Lung (tissue), 12 donors: ENCODE results near the gene HLCS. TPM values are rescaled to one million over a fixed set of nuclear protein-coding genes. Genes with fewer than 3 reads are reported as not detected.

Source experiments
- ATAC-seq: fragments of 200-7000 bp; cut with Tn5 transposase; one replicate; pipeline ENCODE4 v1.9.1; 2020; ENCODE audit warnings: moderate number of reproducible peaks; ENCODE audit not compliant: insufficient read depth, low FRiP score
- DNase-seq, 3 donors: peaks; one replicate each; pipeline ENCODE4 v3.0.0-alpha.2; 2013 to 2017
- H3K27ac ChIP-seq, 2 donors: one replicate each; pipeline ENCODE4 v1.5.1; 2013; ENCODE audit warnings: mild to moderate bottlenecking in 2 of 2, moderate library complexity in 2 of 2, control low read depth in 1 of 2, inconsistent platforms in 1 of 2, low read depth in 1 of 2, low read length in 1 of 2
- H3K27me3 ChIP-seq, 3 donors: one replicate each; pipeline ENCODE4 v1.5.1; 2013; ENCODE audit warnings: low read length in 2 of 3; ENCODE audit not compliant: control insufficient read depth in 3 of 3, insufficient read depth in 3 of 3
- H3K36me3 ChIP-seq, 4 donors: one replicate each; pipeline ENCODE4 v1.5.1; 2013; ENCODE audit warnings: low read length in 4 of 4, mild to moderate bottlenecking in 1 of 4, moderate library complexity in 1 of 4; ENCODE audit not compliant: control insufficient read depth in 4 of 4, insufficient read depth in 4 of 4
- H3K4me1 ChIP-seq, 5 donors: one replicate each; pipeline ENCODE4 v1.5.1; 2013; ENCODE audit warnings: low read length in 5 of 5, mild to moderate bottlenecking in 2 of 5, moderate library complexity in 1 of 5; ENCODE audit not compliant: control insufficient read depth in 5 of 5, insufficient read depth in 5 of 5
- H3K4me3 ChIP-seq: one replicate; pipeline ENCODE4 v1.5.1; 2013; ENCODE audit warnings: mild to moderate bottlenecking, control low read depth, moderate library complexity
- H3K9ac ChIP-seq, 2 donors: one replicate each; pipeline ENCODE4 v1.5.1; 2013; ENCODE audit warnings: low read length in 2 of 2, control low read depth in 1 of 2; ENCODE audit not compliant: insufficient read depth in 1 of 2
- H3K9me3 ChIP-seq, 4 donors: one replicate each; pipeline ENCODE4 v1.5.1; 2013; ENCODE audit warnings: low read length in 3 of 4, mild to moderate bottlenecking in 1 of 4, moderate library complexity in 1 of 4; ENCODE audit not compliant: control insufficient read depth in 4 of 4, insufficient read depth in 3 of 4
- WGBS, 2 donors: extraction: QIAGEN DNeasy Blood & Tissue Kit; methylation state at CpG; one replicate each; pipeline ENCODE4 v1.1.7; 2013; 5-methylcytosine and 5-hydroxymethylcytosine counted together
- polyA plus RNA-seq, 2 donors: library from polyadenylated mRNA; stranded (reverse); fragments of 200-250 nt; gene quantifications; one replicate each; pipeline ENCODE4 v1.2.1, GENCODE V29; 2013
- total RNA-seq, 2 donors: library from RNA; depleted of rRNA in 1 of 2; stranded (reverse); fragments of >200 nt in 1 of 2; gene quantifications; one replicate each; pipeline ENCODE4 v1.2.1, GENCODE V29; 2014 to 2021
- TF ChIP-seq, protein P1 (sequence below): IDR thresholded peaks from 2 replicates; pipeline ENCODE4 v1.5.1; 2012; ENCODE audit warnings: mild to moderate bottlenecking; ENCODE audit errors: control extremely low read depth, extremely low read depth
- donor health status: control.
- donor health status: control.
- donor health status: Bipolar disorder and iron deficiency.
- donor health status: healthy.
- donor health status: DM: yes; HTN: yes; CAD: no.

The HLCS gene
- total and polyA plus RNA-seq, 4 donors: 5.0 to 28.8 (median 17.5) TPM

DNA sequence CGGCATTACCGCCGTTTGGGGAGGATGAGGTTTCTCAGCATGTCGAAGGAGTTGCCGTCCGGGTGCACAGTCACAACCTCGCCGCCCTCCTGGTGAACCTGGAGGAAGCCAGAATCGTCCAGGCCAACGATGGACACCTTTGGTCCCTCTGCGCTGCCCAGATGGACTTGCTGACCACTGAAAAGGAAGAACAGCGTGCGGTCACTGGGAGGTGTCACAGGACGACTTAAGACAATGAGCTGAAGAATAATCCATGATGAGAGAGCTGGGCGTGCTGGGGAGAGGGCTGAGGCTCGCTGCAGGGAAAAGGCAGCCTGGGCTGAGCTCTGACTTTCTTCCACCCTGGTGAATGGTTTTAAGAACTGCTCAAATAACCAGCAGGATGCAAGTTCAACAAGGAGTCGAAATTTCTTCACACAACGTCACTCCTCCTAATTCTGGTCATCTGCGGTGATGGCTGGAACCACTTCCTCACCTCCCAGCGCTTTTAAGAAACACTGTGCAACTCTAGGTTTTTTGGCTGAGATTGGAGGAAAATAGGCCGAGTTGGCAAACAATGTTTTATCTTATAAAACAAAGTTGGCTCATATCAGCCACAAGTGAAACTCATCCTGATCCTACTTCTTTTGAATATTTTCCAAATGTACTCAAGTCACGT lies 212.1 kb downstream of the HLCS start:
- 92 to 94% methylated on average over 22 of the region's 22 CpGs for WGBS, 2 donors
- H3K27ac ChIP-seq: no peak overlapping the region
- H3K4me1 ChIP-seq: peaks cover 0 to 13% (median 3%) of the 10 kb centered on the region in 5 donors
- H3K9ac ChIP-seq: no peak overlapping the region
- TF ChIP-seq, protein P1, sequence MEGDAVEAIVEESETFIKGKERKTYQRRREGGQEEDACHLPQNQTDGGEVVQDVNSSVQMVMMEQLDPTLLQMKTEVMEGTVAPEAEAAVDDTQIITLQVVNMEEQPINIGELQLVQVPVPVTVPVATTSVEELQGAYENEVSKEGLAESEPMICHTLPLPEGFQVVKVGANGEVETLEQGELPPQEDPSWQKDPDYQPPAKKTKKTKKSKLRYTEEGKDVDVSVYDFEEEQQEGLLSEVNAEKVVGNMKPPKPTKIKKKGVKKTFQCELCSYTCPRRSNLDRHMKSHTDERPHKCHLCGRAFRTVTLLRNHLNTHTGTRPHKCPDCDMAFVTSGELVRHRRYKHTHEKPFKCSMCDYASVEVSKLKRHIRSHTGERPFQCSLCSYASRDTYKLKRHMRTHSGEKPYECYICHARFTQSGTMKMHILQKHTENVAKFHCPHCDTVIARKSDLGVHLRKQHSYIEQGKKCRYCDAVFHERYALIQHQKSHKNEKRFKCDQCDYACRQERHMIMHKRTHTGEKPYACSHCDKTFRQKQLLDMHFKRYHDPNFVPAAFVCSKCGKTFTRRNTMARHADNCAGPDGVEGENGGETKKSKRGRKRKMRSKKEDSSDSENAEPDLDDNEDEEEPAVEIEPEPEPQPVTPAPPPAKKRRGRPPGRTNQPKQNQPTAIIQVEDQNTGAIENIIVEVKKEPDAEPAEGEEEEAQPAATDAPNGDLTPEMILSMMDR: no peak
- H3K4me3 ChIP-seq: no peak overlapping the region
- DNase-seq (peak in 2 of 3 donors; percentile 59 to 65), ATAC-seq (no peak)
- peaks cover 0 to 8% (median 0%) of the 10 kb centered on the region in 4 donors for H3K36me3 ChIP-seq
- H3K27me3 ChIP-seq: no peaks in the 10 kb centered on the region
- peaks cover 0 to 3% (median 0%) of the 10 kb centered on the region in 4 donors for H3K9me3 ChIP-seq

DNA sequence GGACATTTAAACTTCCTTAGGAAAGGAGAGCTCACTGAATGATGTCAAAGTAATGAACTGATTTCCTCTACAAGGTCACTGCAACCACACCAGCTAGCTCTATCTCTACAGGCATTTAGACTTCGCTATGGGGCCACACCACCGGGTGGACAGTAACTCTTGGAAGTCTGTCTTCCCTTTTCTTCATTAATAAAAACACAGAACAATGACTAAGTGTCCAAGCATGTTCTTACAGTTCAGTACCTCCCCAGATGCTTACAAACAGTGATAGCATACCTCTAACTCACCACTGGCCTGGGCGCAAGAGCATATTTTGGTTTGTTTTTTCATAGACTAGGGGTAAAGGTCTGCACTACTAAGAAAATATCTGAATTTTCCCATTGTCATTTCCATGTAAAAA lies 212.9 kb downstream of the HLCS start:
- Histone ChIP-seq H3K27ac (no peak overlapping the region), H3K9me3 (peaks cover 0 to 3% (median 0%) of the 10 kb centered on the region in 4 donors), H3K4me1 (peaks cover 0 to 13% (median 3%) of the 10 kb centered on the region in 5 donors), H3K27me3 (no peaks in the 10 kb centered on the region), H3K36me3 (peaks cover 0 to 8% (median 0%) of the 10 kb centered on the region in 4 donors), H3K4me3 (no peak overlapping the region), H3K9ac (no peak overlapping the region)
- WGBS, 2 donors: 82 to 88% methylated on average over 3 of the region's 3 CpGs
- TF ChIP-seq, protein P1: no peak
- no peak for ATAC-seq
- no peak for DNase-seq

DNA sequence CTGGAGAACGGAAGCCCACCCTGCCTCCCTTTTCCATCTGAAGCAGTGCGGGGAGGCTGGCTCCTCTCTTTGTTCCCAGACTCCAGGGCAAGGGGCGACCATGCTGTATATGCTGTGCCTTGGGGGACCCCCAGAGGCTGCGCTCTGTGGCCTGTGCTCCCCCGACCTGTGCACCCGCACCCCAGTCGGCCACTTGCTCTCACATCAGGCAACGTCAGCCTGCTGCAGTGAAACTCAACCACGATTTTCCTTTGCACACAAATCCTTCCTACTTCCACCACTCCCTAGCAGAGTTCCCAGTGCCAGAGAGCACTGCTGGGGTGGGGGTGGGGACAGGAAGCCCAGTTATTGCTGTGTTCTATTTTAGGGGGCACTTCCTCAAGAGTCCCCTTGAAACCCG lies 215.1 kb downstream of the HLCS start:
- TF ChIP-seq, protein P1: no peak
- H3K27me3 ChIP-seq: peaks cover 3 to 9% (median 3%) of the 10 kb centered on the region in 3 donors
- no peak overlapping the region for H3K27ac ChIP-seq
- no peak for ATAC-seq
- H3K36me3 ChIP-seq: peaks cover 0 to 5% (median 0%) of the 10 kb centered on the region in 4 donors
- H3K4me3 ChIP-seq: no peak overlapping the region
- H3K9me3 ChIP-seq: peaks cover 0 to 3% (median 0%) of the 10 kb centered on the region in 4 donors
- peaks cover 0 to 22% (median 5%) of the 10 kb centered on the region in 5 donors for H3K4me1 ChIP-seq
- DNase-seq: no peak
- no peak overlapping the region for H3K9ac ChIP-seq
- 64 to 67% methylated on average over 10 of the region's 10 CpGs for WGBS, 2 donors
